ENCODE measurements around the gene ADCY6. TPM values are rescaled to one million over a fixed set of nuclear protein-coding genes. Genes with fewer than 3 reads are reported as not detected.

The ADCY6 gene
- total RNA-seq, 1 donor from 2014 or later: 17.4 TPM

DNA sequence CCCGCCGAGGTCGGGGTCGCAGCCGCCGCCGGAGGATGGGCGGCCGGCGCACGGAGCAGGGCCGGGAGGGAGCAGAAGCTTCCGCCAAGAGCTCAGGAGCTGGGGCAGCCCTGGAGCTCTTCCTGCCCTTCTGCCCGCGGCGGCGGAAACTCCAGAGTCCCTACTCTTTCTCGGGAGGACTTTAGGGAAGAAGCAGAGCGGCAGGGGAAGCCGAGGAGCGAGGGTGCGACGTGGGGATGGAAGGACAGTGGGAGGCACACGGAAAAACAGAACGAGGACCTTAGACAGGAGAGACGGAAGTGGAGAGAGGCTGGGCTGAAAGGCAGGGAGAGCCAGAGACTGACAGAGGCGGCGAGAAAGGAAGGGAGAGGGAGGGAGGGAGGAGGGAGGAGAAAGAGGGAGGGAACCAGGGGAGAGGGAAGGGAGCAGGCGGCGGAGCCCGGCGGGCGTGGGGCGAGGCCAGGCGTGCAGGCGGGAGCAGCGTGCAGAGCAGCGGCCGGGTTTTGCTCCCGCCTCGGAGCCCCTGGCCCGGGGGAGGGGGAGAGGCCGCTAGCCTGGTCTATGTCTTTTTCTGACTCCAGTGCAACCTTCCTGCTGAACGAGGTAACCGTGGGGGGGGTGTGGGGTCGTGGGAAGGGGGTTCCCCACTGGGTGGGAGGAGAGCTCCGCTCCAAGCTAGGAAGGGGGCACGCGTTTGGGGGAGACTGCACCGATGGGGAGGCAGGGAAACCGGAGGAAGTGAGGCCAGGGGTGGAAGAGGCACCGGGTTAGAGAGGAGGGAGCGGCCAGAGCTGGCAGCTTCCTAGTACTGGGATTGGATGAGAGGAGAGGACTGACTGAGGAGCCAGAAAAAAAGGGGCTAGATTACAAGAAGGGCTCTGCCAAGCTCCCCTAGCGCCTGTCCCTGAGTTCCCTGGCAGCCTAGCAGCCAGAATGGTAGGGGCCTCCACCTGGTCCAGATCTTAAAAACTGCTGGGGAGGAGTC, 26.5 kb upstream of the ADCY6 start:
- TF ChIP-seq, protein P1, sequence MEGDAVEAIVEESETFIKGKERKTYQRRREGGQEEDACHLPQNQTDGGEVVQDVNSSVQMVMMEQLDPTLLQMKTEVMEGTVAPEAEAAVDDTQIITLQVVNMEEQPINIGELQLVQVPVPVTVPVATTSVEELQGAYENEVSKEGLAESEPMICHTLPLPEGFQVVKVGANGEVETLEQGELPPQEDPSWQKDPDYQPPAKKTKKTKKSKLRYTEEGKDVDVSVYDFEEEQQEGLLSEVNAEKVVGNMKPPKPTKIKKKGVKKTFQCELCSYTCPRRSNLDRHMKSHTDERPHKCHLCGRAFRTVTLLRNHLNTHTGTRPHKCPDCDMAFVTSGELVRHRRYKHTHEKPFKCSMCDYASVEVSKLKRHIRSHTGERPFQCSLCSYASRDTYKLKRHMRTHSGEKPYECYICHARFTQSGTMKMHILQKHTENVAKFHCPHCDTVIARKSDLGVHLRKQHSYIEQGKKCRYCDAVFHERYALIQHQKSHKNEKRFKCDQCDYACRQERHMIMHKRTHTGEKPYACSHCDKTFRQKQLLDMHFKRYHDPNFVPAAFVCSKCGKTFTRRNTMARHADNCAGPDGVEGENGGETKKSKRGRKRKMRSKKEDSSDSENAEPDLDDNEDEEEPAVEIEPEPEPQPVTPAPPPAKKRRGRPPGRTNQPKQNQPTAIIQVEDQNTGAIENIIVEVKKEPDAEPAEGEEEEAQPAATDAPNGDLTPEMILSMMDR (IDR thresholded peaks at IDR 0.05; ENCODE audit: partially characterized antibody, unreplicated experiment): no peak
- H3K9me3 Mint-ChIP-seq (ENCODE audit: unreplicated experiment): peaks cover 13% of the 10 kb centered on the region
- DNase-seq: peak; percentile 90
- peaks cover 4% of the 10 kb centered on the region for H3K36me3 Mint-ChIP-seq (ENCODE audit: unreplicated experiment)
- H3K27me3 Mint-ChIP-seq (ENCODE audit: unreplicated experiment): peaks cover 24% of the 10 kb centered on the region
- H3K4me1 Mint-ChIP-seq (ENCODE audit: low read depth, unreplicated experiment): peaks cover 31% of the 10 kb centered on the region
- peak overlapping the region; percentile 96 for H3K27ac Mint-ChIP-seq (ENCODE audit: unreplicated experiment)
- peak overlapping the region; percentile 95 for H3K4me3 Mint-ChIP-seq (ENCODE audit: unreplicated experiment)

DNA sequence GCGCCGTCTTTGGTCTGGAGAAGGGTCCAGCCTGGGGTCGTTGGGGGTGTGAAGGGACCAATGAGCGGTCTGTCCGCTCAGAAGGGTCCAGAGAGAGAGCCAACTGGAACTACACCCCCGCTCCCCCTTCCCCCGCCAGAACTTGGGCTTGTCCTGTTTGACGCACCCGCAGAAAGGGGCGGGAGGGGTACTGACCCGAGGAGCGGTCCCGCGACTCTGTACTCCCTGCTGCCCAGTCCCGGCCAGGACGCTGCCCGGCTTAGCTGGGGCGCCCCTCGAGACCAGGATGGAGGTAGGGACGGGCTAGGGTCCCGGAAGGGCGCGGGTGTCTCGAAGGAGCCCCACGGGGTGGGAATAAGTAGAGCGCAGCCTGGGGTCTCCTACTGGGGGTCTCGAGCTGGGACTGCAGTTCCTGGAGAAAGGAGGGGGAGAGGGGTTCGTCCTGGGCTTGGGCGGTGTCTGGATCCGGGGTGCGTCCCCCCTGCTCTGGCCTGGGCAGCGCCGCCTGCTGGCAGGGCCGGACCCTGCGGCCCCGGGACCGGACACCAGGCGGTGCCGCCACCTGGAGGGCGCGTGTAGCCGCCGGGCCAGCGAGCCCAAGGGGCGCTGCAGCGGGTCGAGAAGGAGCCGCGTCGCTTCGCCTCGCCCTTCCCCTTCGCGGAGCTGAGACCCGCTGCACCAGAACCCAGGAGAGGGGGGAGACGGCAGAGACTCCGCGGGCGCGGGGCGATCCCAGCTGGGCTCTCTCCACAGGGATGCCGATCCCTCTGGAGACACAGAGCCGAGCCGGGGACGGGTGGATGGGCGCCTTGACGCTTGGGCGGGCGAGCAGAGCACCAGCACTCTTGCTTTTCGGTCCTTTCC, 25.6 kb upstream of the ADCY6 start:
- peak overlapping the region; percentile 95 for H3K4me3 Mint-ChIP-seq (ENCODE audit: unreplicated experiment)
- peak overlapping the region; percentile 48 for H3K27ac Mint-ChIP-seq (ENCODE audit: unreplicated experiment)
- peaks cover 31% of the 10 kb centered on the region for H3K4me1 Mint-ChIP-seq (ENCODE audit: low read depth, unreplicated experiment)
- peaks cover 24% of the 10 kb centered on the region for H3K27me3 Mint-ChIP-seq (ENCODE audit: unreplicated experiment)
- H3K9me3 Mint-ChIP-seq (ENCODE audit: unreplicated experiment): peaks cover 18% of the 10 kb centered on the region
- peak; percentile 94 for DNase-seq
- peaks cover 4% of the 10 kb centered on the region for H3K36me3 Mint-ChIP-seq (ENCODE audit: unreplicated experiment)
- TF ChIP-seq, protein P1 (IDR thresholded peaks at IDR 0.05; ENCODE audit: partially characterized antibody, unreplicated experiment): peak; percentile 99

DNA sequence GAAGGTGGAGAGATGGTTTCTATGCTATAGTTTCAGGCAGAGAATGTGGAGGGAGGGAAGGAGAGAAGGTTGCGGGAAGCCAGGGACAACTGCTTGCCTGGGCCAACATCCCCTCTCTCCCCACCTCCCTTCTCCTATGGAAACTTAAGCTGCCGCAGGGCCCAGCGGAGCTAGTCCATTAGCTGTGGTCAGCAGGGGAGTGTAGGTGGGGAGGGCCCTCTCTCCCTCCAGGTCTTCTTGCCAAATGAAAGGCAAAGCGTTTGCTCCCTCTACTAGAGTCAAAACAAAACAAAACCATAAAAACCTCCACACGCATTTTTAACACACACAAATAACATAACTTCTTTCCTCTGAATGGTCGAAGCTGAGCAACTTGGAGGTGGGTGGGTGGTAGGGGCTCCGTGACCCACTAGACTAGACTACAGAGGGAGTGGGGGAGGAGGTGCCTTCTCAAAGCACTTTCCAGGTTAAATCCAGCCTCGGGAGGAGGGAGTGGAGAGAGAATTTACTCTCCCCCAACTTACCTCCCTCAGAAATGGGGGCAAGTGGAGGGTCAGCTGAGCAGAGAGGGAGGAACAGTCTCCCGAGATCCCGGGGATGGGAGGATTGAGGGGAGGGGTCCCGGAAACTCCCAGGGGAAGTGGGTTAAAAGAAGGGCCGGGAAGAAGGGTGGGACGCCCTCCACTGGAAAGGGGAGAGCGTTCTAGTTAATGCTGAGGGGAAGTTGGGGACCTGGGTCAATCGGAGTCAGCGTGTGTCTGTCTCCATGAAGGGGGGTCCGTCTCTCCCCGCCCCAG, 24.8 kb upstream of the ADCY6 start:
- Mint-ChIP-seq H3K27me3 (ENCODE audit: unreplicated experiment) (peaks cover 18% of the 10 kb centered on the region), H3K36me3 (ENCODE audit: unreplicated experiment) (peaks cover 4% of the 10 kb centered on the region), H3K9me3 (ENCODE audit: unreplicated experiment) (peaks cover 15% of the 10 kb centered on the region), H3K27ac (ENCODE audit: unreplicated experiment) (no peak overlapping the region), H3K4me3 (ENCODE audit: unreplicated experiment) (peak overlapping the region; percentile 95), H3K4me1 (ENCODE audit: low read depth, unreplicated experiment) (peaks cover 31% of the 10 kb centered on the region)
- TF ChIP-seq, protein P1 (IDR thresholded peaks at IDR 0.05; ENCODE audit: partially characterized antibody, unreplicated experiment): no peak
- no peak for DNase-seq

DNA sequence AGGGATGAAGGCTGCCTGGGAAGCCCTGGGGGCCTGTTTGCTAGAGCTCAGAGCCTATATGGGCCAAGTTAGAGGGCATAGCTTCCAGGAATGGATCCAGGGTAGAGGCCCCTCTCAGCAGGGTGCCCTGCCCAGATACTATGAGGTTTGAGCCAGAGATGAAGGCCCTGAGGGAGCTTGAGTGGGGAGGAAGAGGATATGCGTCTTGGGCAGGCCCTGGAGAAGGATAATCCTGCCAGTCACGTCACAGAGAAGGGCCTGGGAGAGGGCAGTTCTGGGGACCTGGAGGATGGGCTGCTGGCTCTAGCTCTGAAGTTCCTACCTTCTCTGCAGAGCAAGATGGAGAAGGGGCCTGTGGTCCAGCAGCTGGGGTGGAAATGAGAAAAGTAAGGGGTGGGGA, 23.5 kb upstream of the ADCY6 start:
- no peak overlapping the region for H3K4me3 Mint-ChIP-seq (ENCODE audit: unreplicated experiment)
- peaks cover 30% of the 10 kb centered on the region for H3K4me1 Mint-ChIP-seq (ENCODE audit: low read depth, unreplicated experiment)
- peaks cover 4% of the 10 kb centered on the region for H3K36me3 Mint-ChIP-seq (ENCODE audit: unreplicated experiment)
- peaks cover 18% of the 10 kb centered on the region for H3K27me3 Mint-ChIP-seq (ENCODE audit: unreplicated experiment)
- TF ChIP-seq, protein P1 (IDR thresholded peaks at IDR 0.05; ENCODE audit: partially characterized antibody, unreplicated experiment): no peak
- no peak overlapping the region for H3K27ac Mint-ChIP-seq (ENCODE audit: unreplicated experiment)
- DNase-seq: no peak
- peaks cover 15% of the 10 kb centered on the region for H3K9me3 Mint-ChIP-seq (ENCODE audit: unreplicated experiment)
